ENCODE results near the gene CTR9.

Gene CTR9

DNA sequence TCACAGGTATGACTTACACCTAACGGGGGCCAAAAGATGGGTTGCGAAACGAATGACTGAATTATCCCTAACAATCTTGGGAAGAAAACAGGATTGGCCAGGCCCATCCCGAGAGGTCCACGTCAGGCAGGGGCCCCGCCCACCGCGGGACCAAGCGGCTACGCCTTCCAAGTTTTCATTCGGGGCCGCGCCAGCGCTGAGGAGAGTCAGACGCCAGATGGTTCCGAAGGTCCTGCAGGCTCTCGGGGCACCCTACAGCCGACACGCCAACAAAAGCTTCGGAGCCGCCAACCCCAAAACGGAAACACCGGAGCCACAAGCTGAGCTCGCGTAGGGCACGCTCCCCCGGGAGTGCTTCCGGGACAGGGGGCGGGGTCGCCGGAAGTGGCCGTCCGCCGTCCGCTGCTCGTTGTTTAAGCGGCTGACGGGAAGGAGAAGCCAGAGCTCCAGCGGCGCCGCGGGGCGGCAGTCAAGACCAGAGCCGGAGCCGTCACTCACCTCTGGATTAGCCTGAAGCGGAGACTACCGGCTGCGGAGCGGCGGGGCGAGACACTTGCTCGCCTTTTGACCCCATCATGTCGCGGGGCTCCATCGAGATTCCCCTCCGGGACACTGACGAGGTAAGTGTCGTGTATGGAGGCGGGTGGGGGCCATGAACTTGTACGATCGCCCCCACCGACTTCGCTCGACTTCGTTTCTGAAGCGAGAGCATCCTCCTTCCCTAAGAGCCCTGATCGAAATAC, at the start of gene CTR9:
Gene CTR9, plus strand, starts transcription at position 409 of the 743 bp plus-strand sequence. Its CDS starts 167 bp downstream, at position 576.
- DNase-seq: peak; percentile 95

DNA sequence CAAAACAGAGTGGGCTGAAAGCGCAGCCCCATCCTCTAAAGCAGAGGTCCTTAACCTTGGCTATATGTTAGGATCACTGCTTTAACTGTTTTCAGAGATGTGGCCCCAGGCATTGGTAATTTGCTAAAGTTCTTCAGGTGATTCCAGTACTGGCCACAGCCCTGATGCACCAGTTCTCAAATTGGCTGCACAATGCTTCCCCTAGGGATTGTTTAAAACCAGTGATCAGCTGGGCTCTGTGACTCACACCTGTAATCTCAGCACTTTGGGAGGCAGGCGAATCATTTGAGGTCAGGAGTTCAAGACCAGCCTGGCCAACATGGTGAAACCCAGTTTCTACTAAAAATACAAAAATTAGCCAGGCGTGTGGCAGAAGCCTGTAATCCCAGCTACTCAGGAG, 49.1 kb upstream of the CTR9 start:
- DNase-seq: no peak

DNA sequence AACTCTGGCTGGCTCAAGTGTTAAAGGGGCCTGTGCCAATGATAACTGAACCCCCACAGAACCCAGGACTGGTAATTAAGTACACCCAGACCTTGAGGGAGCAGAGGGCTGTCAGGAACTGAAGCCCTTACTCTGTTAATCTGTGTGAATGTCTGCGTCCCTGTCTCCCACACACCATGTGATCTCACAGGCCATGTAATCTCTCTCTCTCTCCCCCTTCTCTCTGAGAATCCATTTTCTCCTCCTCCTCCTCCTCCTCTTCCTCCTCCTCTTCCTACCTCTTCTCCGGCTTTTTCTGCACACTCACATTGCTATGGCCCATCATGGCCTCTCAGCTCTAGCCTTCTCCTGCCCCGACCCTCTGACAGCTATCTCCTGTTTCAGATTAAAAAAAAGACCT, 42.9 kb upstream of the CTR9 start:
- no peak for DNase-seq

DNA sequence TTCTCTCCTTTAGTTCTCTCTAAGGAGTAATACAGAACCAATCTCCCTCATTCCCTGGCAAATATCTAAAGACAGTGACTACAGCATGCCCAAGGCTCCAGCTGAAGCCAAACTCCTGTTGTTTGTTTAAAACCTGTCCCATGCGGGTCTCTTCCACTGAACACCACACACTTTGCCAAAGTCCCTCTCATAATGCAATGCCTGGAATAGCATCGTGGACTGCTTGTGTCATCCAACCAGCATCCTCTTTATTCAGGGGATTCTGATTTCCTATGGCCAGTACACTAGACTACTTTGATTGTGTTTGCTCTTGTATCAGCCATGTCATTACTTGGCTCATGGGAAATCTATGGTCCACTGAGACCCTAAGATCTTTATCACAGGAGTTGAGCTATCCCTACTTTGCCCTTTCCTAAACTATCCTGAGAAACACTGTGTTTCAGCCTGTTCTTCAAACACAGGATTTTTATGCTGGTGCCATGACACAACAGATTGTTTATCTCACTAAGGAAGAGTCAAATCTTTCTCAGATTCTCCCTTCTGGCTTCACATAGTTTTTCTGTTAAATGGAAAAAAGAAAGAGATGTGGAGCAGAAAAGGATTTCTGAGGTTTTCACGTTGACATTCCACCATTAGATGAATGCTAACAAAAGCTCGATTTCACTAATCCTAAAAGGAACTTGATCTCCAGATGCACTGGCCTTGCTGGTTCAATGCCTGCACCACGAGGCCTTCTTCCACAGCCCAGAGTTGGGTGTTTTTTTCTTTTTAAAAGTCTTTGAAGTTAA, 41.6 kb upstream of the CTR9 start:
- no peak for DNase-seq

DNA sequence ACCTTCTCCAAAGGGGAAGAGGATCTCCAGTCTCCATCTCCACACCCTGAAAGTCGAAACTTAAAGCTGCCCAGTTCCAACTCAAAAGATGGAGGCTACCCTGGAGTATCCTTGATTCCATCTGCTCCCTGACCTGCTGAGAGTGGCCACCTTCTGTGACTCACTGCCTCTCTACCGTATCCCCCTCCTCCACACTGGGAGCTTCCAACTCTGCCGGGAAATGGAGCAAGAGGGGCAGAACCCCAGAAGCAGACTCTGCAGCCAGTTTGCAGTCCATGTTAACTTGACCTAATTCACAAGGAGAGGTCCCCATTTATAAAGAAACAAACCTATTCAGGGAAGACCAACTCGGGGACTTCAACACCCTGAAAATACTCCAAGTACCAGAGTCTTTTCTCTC, 35.5 kb upstream of the CTR9 start:
- DNase-seq: no peak

DNA sequence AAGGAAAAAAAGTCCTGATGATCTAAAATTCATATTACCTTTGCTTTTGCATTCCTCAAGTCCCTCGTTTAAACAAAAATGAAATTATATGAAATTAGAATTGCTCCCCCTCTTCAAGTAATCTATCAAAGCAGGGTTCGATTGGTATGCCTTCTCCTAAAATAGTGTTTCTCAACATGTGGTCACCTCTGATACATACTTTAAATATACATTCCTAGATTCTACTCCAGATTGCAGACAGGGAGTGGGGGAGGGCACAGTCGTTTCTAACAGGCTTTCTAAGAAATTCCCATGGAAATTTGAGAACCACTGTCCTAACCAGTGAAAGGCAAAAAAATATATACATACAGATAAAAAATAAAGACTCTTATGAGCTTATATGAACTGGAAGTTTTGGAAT, 34.9 kb upstream of the CTR9 start:
- no peak for DNase-seq

DNA sequence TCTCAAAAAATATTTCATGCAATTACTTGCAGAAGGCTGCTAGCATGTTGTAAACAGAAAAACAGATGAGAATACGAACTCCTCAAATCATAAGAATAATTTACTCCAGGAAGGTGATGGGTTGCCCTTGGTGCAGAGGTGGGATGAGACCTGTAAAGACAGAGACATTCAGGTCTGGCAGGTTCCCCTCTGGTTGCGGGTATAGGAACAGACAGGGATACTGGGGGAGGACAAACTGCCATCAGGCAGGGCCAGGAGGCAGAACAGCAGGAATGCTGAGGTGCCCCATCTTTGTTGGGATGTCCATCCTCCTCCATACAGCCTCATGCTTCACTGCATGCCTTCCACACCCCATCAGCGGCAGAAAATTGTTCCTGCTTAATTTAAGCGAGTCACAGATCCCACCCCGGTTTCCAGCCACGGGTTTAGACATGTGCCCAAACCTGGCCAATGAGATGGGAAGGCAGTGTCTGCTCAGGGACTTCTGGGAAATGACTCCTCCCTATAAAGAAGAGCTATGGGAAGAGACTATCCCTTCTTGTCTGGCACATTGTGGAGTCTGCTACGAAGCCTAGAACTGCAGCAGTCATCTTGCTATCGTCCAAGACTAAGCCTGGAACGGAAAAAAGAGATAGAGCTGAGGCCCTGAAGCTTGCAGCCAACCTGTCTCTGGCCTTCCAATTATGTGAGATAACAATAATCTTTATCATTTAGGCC, 34.3 kb upstream of the CTR9 start:
- no peak for DNase-seq

DNA sequence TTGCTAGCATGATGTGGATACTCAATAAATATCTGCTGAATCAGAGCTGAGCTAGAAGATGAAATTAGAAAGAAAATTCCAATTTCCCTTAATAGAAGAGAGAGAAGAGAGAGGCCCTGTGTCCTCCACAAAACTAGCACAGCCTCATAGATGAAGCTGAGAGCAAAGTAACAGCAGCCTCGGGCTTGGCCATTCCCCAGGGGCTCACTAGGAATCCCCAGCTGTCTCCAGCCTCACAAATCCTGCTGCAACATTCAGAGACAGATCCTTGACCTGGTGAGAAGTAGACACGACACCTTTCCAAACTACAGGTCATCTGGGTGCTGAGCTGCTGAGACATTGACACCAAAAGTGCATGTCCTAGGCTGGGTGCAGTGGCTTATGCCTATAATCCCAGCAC, 31.4 kb upstream of the CTR9 start:
- DNase-seq: no peak

DNA sequence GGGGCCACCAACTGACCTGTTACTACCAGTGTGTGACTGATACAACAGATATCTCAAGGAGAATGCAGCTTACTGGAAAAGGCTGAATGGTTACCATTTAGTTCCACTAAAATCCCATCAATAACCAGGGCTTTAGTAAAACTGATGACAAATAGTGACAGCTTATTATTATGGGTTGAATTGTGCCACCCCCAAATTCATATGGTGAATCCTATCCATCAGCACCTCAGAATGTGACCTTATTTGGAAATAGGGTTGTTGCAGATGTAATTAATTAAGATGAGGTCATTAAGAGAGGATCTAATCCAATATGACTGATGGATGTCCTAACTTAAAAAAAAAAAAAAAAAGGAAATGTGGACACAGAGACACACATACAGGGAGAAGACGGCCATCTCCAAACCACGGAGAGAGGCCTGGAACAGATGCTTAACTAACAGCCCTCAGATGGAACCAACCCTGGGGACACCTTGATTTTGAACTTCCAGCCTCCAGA, 30.1 kb upstream of the CTR9 start:
- no peak for DNase-seq

DNA sequence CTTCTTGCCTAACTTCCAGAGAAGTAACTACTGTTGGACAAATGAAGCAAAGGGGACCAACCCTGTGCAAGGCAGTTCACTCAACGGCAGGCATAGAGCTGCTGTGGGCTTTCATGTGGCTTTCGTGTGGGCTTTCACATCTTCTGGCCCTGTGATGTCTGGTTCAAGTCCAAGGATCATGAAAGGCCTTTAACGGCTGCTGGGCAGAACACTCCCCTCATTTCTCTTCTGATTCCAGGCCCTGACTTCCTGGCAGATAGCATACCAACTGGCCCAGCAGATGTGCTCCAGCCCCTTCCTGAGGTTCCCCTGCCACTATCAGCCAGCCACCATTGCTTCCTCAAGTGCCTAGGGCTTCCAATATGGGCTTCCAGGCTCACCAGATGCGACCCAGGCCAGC, 28.7 kb upstream of the CTR9 start:
- DNase-seq: no peak

DNA sequence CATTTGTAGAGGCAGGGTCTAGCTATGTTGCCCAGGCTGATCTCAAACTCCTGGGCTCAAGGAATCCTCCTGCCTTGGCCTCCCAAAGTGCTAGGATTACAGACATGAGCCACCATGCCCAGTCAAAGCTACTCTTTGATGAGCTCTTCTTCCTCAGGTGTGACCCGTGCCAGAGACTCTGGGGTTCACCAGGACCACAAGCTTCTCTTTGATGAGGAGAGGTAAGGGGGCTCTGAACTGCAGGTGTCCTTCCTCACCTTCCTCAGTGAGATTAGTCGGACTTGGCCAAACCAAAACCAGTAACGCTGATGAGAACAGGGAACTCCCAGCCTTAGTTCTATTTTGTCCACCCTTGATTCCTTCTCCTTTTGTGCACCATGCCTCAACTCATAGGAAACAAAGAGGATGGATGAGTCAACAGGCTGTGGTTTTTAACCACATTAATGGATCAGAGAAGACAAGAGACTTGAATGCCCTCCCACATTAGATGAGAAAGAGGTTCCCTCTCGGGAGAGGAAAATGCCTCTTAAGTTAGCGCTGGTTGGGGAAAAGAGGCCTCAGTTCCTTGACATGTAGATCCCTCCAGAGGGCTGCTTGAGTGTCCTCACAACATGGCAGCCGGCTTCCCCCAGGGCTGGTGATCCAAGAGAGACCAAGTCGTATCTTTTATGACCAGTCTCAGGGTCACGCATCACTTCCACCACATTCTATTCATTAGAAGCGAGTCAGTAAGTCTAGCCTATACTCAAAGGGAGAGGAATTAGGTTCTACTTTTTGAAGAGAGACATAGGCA, 25.7 kb upstream of the CTR9 start:
- DNase-seq: peak; percentile 32

DNA sequence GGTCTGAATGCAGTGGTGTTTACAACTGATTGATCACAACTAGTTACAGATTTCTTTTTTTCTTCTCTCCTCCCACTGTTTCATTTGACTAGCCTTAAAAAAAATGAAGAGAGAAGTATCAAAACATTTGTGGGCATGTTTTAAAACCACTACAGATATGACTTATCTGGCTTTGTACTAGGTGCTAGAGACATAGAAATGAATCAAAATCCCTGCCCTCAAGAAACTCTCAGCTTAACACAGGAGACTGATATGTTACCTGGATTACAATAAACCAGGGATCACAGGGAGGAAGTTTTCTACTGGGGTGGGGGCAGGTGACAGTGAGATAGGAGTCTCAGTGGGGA, 25.2 kb upstream of the CTR9 start:
- DNase-seq: no peak

DNA sequence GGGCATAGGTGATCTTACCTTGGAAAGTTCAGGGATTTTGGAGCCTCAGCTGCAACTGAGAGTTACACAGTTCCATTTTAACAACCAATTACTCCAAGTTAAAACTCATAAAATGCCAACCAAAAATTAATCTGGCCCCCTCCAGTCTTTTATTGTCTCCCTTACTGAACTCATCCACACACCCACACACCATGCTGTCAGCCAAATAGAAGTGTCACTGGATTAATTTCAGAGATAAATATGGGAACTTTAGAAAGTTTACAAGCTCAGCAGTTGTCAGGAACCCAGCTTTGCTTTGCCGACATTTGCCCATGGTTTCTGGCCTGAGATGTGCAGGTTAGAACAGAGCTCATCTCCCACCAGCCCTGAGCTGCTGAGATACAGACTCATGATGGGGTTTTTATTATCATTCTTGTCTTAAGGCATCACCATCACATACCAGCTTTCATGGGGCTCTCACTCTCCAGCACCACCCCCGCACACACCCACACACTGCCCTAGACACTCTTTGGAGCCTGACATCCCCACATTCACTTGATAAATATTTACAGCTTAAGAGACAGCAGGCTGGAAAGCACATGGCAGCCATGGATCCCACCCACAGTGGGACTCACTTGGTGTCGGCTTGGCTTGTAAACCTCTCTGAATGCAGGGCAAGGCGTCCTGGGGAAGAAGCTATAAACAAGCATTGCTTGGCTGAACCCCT, 23.7 kb upstream of the CTR9 start:
- DNase-seq: no peak

DNA sequence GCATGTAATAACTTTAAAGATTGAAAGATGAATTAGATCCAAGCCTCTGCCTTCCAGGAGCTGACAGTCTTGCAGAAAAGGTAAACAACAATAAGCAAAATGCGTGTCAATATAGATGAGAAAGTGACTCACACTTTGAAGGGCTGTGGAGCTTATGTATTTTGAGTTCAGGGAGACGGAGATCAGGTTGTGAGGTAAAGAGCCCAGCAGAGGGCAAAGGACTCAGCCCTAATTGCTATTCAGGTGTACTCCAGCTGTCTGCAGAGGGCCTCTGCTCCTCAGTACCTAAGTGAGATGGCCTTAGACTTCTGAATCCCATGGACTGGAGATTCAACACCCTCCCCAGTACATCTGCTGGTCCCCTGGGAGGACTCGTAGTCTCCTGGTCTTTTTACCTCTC, 22.9 kb upstream of the CTR9 start:
- no peak for DNase-seq

DNA sequence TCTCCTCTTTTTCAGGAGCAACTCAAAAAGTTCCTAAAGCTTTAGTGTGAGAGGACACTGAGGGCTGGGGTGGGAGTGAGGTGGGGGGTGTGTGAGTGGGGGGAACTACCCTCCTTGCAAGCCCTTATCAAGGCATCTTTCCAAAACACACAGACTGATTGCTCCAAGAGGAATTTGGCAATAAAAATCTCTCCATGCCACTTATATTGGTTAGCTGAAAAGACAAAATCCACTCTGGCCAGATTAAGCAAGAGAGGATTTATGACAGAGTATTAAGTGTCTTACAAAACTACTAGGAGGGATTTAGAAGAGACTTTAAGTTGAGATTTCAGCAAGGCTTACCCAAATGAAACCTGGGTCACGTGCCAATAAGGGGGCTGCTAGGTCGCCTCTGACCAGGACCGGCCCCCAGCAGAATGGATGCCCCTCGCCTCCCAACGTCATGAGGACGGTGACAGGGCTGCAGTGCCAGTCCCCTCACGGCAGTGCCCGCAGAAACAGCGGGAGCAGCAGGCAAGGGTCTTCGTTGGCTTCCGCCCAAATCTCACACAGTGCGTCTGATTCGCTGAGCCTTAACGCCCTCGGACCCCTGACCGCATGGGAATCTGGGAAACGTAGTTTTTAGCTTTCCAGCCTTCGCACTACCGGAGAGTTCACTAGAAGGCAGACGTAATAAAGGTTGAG, 22.1 kb upstream of the CTR9 start:
- DNase-seq: no peak

DNA sequence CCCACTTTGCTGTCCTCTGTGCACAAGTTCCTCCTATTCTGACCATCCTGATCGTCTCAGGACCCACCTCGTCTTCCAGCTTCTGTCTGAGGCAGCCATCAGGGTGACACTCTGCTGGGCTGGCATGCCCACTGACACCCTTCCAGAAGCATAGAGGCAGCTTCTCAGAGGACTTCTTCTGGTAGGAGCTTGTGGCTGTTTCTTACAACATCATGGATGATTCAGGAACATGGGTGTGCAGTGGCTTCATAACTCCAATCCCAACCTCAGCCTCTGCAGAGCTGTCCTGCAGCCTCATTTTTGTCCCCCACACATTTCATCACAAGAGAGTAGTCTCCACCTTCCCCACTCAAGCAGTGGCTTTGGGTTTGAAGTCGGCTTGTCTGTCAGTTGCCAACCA, 20.9 kb upstream of the CTR9 start:
- no peak for DNase-seq

DNA sequence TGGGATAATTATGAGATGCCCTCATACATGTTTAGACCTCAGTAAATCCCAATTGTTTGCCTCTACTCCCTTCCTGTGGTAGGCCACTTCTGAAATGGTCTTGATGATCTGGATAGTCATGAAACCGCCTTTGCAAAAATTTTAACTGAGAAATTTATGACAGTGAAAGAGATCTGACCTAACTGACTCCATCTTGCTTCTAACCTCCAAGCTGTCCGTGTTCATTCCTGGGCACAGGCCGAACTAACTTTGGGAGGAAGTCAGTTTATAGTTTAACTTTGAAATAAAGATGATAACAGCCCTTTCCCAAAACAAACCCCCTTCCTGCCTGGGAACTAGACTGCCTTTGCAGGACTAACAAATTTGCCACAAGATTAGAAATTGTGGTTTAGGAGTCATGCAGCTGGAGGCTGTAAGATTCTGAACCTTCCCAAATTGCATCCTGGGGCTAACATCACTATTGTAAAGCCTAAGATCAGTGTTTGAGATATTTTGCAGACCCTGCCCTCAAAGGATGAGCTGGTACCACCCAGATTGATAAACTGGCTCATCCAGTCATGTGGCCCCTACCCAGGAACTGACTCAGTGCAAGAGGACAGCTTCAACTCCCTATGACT, 19.9 kb upstream of the CTR9 start:
- DNase-seq: no peak

DNA sequence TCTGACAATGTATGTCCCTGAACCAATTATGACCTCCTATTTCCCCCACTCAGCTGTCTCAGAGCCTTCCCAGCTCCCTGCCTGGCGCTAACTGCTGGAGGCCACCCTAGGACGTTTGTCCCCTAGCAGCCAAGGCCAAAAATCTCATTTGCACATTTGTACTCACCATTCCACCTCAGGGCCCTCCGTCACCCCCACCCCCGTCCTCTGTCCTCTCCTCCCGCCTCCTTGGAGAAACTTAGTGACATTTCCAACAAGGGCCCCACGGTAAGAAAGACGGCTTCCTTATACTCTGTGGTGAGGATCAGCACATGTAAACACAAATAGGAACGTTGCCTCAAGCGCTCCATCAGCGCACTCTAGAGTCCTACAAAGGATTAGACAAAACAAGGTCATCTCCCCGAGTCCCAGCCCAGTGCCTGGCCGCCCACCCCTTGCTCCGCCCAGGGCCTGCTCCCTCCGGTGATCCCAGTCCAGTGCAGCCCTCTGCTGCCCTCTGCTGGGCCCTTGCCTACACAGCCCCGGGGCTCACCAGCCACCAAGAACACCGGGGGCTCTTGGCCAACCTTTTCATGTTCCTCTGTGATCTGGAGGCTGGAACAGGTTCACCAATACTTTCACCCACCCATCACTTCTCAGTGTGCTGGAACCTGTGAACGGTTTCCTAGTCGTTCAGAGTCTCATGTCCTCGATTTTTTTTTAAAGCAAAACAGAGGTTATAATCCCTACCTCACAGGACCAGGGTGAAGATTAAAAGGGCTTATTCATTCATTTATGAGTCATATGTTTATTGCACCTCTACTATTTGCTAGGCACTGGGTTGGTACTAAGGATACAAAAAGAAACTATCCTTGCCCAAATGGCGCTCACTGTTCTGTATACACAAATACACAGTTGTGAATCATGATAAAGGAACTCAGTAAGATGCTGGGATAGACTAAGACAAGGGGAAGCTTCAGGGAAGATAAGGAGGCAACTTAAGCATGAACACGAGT, 15.3 kb upstream of the CTR9 start:
- peak; percentile 93 for DNase-seq

DNA sequence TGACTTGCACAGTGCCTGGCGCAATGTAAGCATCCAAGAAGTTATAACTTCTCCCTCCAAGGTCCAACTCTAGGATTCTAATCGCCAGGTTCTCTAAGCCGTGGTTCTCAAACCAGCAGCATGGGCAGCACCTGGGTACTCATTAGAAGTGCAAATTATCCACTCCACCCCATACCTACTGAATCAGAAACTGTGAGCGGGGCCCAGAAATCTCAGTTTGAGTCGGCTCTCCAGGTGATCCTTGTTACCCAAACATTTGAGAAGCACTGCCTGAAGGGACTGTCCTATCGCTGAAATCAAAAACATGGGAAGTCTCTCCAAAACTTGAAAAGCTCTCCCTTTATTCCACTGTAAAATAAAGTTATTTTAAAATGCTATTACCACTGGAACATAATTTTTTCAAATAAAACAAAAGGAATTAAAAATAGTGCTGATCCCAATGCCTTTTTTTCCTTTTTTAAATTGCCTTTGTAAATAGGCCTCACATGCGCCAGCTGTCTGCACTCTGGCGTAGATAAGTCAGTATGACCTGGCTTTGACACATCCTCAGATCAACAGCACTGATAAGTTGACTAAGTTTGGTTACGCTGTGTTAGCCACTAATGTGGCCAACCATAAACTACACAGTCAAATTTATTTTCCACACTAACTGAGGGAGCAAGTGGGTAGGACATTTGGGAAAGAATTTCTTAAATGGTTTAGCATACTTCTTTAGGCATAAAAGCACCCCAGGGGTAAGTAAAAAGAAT, 8.4 kb upstream of the CTR9 start:
- DNase-seq: peak; percentile 36

Measured in stimulated activated CD4-positive, alpha-beta T cell treated with anti-CD3 and anti-CD28 coated beads, Interleukin-15, amount 100 ng/mL, for 24 hours (primary cell).